Mesothelial cell of epicardium (in vitro differentiated cells): Measurements from ENCODE around the gene ENKUR. TPM values are rescaled to one million over a fixed set of nuclear protein-coding genes. Genes with fewer than 3 reads are reported as not detected.

ENCODE experiments used
- DNase-seq, 2 experiments: peaks; one replicate each; pipeline ENCODE4 v3.0.0; 2021; ENCODE audit warnings: low spot score in 2 of 2; ENCODE audit not compliant: unreplicated experiment in 2 of 2
- H3K27ac Mint-ChIP-seq: 2 replicates; pipeline ENCODE4 v1.8.0; 2021; ENCODE audit warnings: mixed read lengths
- H3K27me3 Mint-ChIP-seq: 2 replicates; pipeline ENCODE4 v1.8.0; 2021; ENCODE audit warnings: low read depth, mixed read lengths
- H3K36me3 Mint-ChIP-seq: 2 replicates; pipeline ENCODE4 v1.8.0; 2021; ENCODE audit warnings: mixed read lengths
- H3K4me1 Mint-ChIP-seq: 2 replicates; pipeline ENCODE4 v1.8.0; 2021; ENCODE audit warnings: mixed read lengths
- H3K4me3 Mint-ChIP-seq: 2 replicates; pipeline ENCODE4 v1.8.0; 2021; ENCODE audit warnings: mild to moderate bottlenecking, moderate library complexity, mixed read lengths
- H3K9me3 Mint-ChIP-seq: 2 replicates; pipeline ENCODE4 v1.8.0; 2021; ENCODE audit warnings: mixed read lengths
- CTCF ChIP-seq: fragments of 200-600 bp; sonication (generic); IDR thresholded peaks from one replicate; pipeline ENCODE4 v1.5.0; 2021; ENCODE audit warnings: antibody characterized with exemption; ENCODE audit not compliant: unreplicated experiment
- total RNA-seq: library from RNA; stranded (reverse); gene quantifications from 3 replicates; pipeline ENCODE4 v1.2.1, GENCODE V29; 2021

ENKUR gene
- total RNA-seq, 1 donor from 2014 or later = 0.25 TPM

- Mint-ChIP-seq H3K4me3 (no peak overlapping the region), H3K27me3 (no peaks in the 10 kb centered on the region)
Observed at GRCh38 chr10:24992512-24993133, 23.3 kb downstream of the ENKUR start.

GRCh38 chr10:24991298-24991697 is 24.7 kb downstream of the ENKUR start:
- no peaks in the 10 kb centered on the region for H3K27me3 Mint-ChIP-seq
- H3K4me3 Mint-ChIP-seq = no peak overlapping the region
- H3K36me3 Mint-ChIP-seq = no peaks in the 10 kb centered on the region
- no peak overlapping the region for H3K27ac Mint-ChIP-seq
- no peak for TF ChIP-seq CTCF
- no peaks in the 10 kb centered on the region for H3K9me3 Mint-ChIP-seq
- peaks cover 3% of the 10 kb centered on the region for H3K4me1 Mint-ChIP-seq
- DNase-seq = no peak

More at GRCh38 chr10:24992512-24993133, 23.3 kb downstream of the ENKUR start:
- DNase-seq = no peak
- TF ChIP-seq CTCF = no peak
- H3K27ac Mint-ChIP-seq = no peak overlapping the region
- H3K36me3 Mint-ChIP-seq = no peaks in the 10 kb centered on the region
- H3K4me1 Mint-ChIP-seq = peaks cover 3% of the 10 kb centered on the region
- H3K9me3 Mint-ChIP-seq = no peaks in the 10 kb centered on the region

GRCh38 chr10:24989867-24990266 is 26.1 kb downstream of the ENKUR start:
- H3K9me3 Mint-ChIP-seq = no peaks in the 10 kb centered on the region
- no peaks in the 10 kb centered on the region for H3K27me3 Mint-ChIP-seq
- H3K27ac Mint-ChIP-seq = no peak overlapping the region
- no peak for DNase-seq
- H3K36me3 Mint-ChIP-seq = no peaks in the 10 kb centered on the region
- peaks cover 3% of the 10 kb centered on the region for H3K4me1 Mint-ChIP-seq
- TF ChIP-seq CTCF = no peak
- no peak overlapping the region for H3K4me3 Mint-ChIP-seq

- Mint-ChIP-seq H3K4me3 (no peak overlapping the region), H3K36me3 (no peaks in the 10 kb centered on the region), H3K9me3 (no peaks in the 10 kb centered on the region), H3K27me3 (no peaks in the 10 kb centered on the region), H3K27ac (no peak overlapping the region), H3K4me1 (peaks cover 3% of the 10 kb centered on the region)
- no peak for TF ChIP-seq CTCF
- DNase-seq = no peak
Observed at GRCh38 chr10:24988831-24989640, 26.9 kb downstream of the ENKUR start.

GRCh38 chr10:24984906-24985305 is 31.1 kb downstream of the ENKUR start:
- DNase-seq = no peak
- TF ChIP-seq CTCF = no peak

More at GRCh38 chr10:24984906-24985305, 31.1 kb downstream of the ENKUR start:
- no peaks in the 10 kb centered on the region for H3K27me3 Mint-ChIP-seq
- H3K36me3 Mint-ChIP-seq = no peaks in the 10 kb centered on the region
- H3K27ac Mint-ChIP-seq = no peak overlapping the region
- H3K4me3 Mint-ChIP-seq = no peak overlapping the region
- peaks cover 3% of the 10 kb centered on the region for H3K4me1 Mint-ChIP-seq
- H3K9me3 Mint-ChIP-seq = no peaks in the 10 kb centered on the region
